Activated CD4-positive, alpha-beta memory T cell treated with anti-CD3 and anti-CD28 coated beads for 36 hours (primary cell): ENCODE results near the gene NUDT4B. TPM values are rescaled to one million over a fixed set of nuclear protein-coding genes. Genes with fewer than 3 reads are reported as not detected.
"Not testable (repeated sequence)": the region's sequence is repeated elsewhere in the genome, so short reads cannot be mapped to it uniquely, and the experiment has no call there.

Source experiments
- CTCF ChIA-PET: fragments of 350-600 bp; sonication (Branson Sonifier 250); formaldehyde crosslinking; loops from one replicate; lab custom pipeline; 2021; ENCODE audit warnings: antibody characterized with exemption, inconsistent platforms; lab: Charles Lee
- POLR2A ChIA-PET: fragments of 350-600 bp; sonication (Branson Sonifier 250); formaldehyde crosslinking; loops from one replicate; lab custom pipeline; 2021; ENCODE audit warnings: antibody characterized with exemption; lab: Charles Lee
- DNase-seq: peaks from one replicate; pipeline ENCODE4 v3.0.0-alpha.2; 2020
- H3K27ac Mint-ChIP-seq: one replicate; pipeline ENCODE4 v1.8.0; 2021; ENCODE audit warnings: mixed read lengths
- H3K27me3 Mint-ChIP-seq: one replicate; pipeline ENCODE4 v1.8.0; 2021; ENCODE audit warnings: mixed read lengths
- H3K36me3 Mint-ChIP-seq: one replicate; pipeline ENCODE4 v1.8.0; 2021; ENCODE audit warnings: mixed read lengths
- H3K4me1 Mint-ChIP-seq: one replicate; pipeline ENCODE4 v1.8.0; 2021; ENCODE audit warnings: low read depth, mixed read lengths
- H3K4me3 Mint-ChIP-seq: one replicate; pipeline ENCODE4 v1.8.0; 2021; ENCODE audit warnings: mild to moderate bottlenecking, mixed read lengths
- H3K9me3 Mint-ChIP-seq: one replicate; pipeline ENCODE4 v1.8.0; 2021; ENCODE audit warnings: mixed read lengths
- intact Hi-C: fragments of 100-400 bp; cut with micrococcal nuclease; formaldehyde crosslinking; loops from one replicate; pipeline ENCODE4 v1.15.1; 2023
- total RNA-seq, 2 experiments: library from RNA; stranded (reverse); gene quantifications; one replicate each; pipeline ENCODE4 v1.2.3, GENCODE V29; 2021

Gene NUDT4B
- total RNA-seq: under 1 TPM; 0.43 to 0.53 TPM

- POLR2A ChIA-PET, H3K4me3 Mint-ChIP-seq, H3K36me3 Mint-ChIP-seq, intact Hi-C loops, DNase-seq, H3K27me3 Mint-ChIP-seq, H3K4me1 Mint-ChIP-seq, H3K27ac Mint-ChIP-seq, H3K9me3 Mint-ChIP-seq, CTCF ChIA-PET: not testable (repeated sequence)
Observed at GRCh38 chr1:148748563-148749334, at the start of gene NUDT4B. TSS of gene NUDT4B (plus strand) at chr1:148748774. CDS start at chr1:148748953, 179 bp downstream.

- H3K27me3 Mint-ChIP-seq, H3K4me3 Mint-ChIP-seq, CTCF ChIA-PET, H3K4me1 Mint-ChIP-seq, H3K9me3 Mint-ChIP-seq, H3K27ac Mint-ChIP-seq, DNase-seq, POLR2A ChIA-PET, intact Hi-C loops, H3K36me3 Mint-ChIP-seq: not testable (repeated sequence)
Observed at GRCh38 chr1:148699357-148699756, 49.2 kb upstream of the NUDT4B start.

- CTCF ChIA-PET, POLR2A ChIA-PET, H3K4me1 Mint-ChIP-seq, H3K36me3 Mint-ChIP-seq, H3K27me3 Mint-ChIP-seq, H3K4me3 Mint-ChIP-seq, DNase-seq, H3K27ac Mint-ChIP-seq, H3K9me3 Mint-ChIP-seq, intact Hi-C loops: not testable (repeated sequence)
Observed at GRCh38 chr1:148702242-148702641, 46.3 kb upstream of the NUDT4B start.

- not testable (repeated sequence) for H3K4me3 Mint-ChIP-seq, H3K4me1 Mint-ChIP-seq, H3K9me3 Mint-ChIP-seq
Observed at GRCh38 chr1:148703973-148704591, 44.5 kb upstream of the NUDT4B start.

GRCh38 chr1:148705316-148705948 is 43.1 kb upstream of the NUDT4B start:
- H3K4me3 Mint-ChIP-seq, H3K4me1 Mint-ChIP-seq, CTCF ChIA-PET, H3K27me3 Mint-ChIP-seq, intact Hi-C loops, DNase-seq, H3K27ac Mint-ChIP-seq, H3K9me3 Mint-ChIP-seq, POLR2A ChIA-PET, H3K36me3 Mint-ChIP-seq: not testable (repeated sequence)

More at GRCh38 chr1:148703973-148704591, 44.5 kb upstream of the NUDT4B start:
- DNase-seq, CTCF ChIA-PET, intact Hi-C loops, H3K27ac Mint-ChIP-seq, H3K36me3 Mint-ChIP-seq, H3K27me3 Mint-ChIP-seq, POLR2A ChIA-PET: not testable (repeated sequence)

- POLR2A ChIA-PET, H3K36me3 Mint-ChIP-seq, intact Hi-C loops: not testable (repeated sequence)
Observed at GRCh38 chr1:148708779-148709333, 39.7 kb upstream of the NUDT4B start.

GRCh38 chr1:148710772-148711523 is 37.6 kb upstream of the NUDT4B start:
- H3K27me3 Mint-ChIP-seq, H3K4me1 Mint-ChIP-seq, H3K9me3 Mint-ChIP-seq, POLR2A ChIA-PET, H3K27ac Mint-ChIP-seq, H3K4me3 Mint-ChIP-seq, H3K36me3 Mint-ChIP-seq, intact Hi-C loops, DNase-seq, CTCF ChIA-PET: not testable (repeated sequence)

More at GRCh38 chr1:148708779-148709333, 39.7 kb upstream of the NUDT4B start:
- H3K9me3 Mint-ChIP-seq, H3K4me3 Mint-ChIP-seq, H3K27me3 Mint-ChIP-seq, H3K4me1 Mint-ChIP-seq, H3K27ac Mint-ChIP-seq, CTCF ChIA-PET, DNase-seq: not testable (repeated sequence)

- DNase-seq, intact Hi-C loops, H3K4me1 Mint-ChIP-seq, CTCF ChIA-PET, H3K36me3 Mint-ChIP-seq, H3K27me3 Mint-ChIP-seq, POLR2A ChIA-PET, H3K9me3 Mint-ChIP-seq, H3K4me3 Mint-ChIP-seq, H3K27ac Mint-ChIP-seq: not testable (repeated sequence)
Observed at GRCh38 chr1:148712353-148712752, 36.2 kb upstream of the NUDT4B start.

- H3K4me1 Mint-ChIP-seq, H3K4me3 Mint-ChIP-seq, intact Hi-C loops, H3K36me3 Mint-ChIP-seq, DNase-seq, CTCF ChIA-PET, H3K27ac Mint-ChIP-seq, POLR2A ChIA-PET, H3K9me3 Mint-ChIP-seq, H3K27me3 Mint-ChIP-seq: not testable (repeated sequence)
Observed at GRCh38 chr1:148715518-148715917, 33.1 kb upstream of the NUDT4B start.

- H3K9me3 Mint-ChIP-seq, H3K4me1 Mint-ChIP-seq, DNase-seq, H3K27ac Mint-ChIP-seq, intact Hi-C loops, H3K4me3 Mint-ChIP-seq, CTCF ChIA-PET, H3K36me3 Mint-ChIP-seq, POLR2A ChIA-PET, H3K27me3 Mint-ChIP-seq: not testable (repeated sequence)
Observed at GRCh38 chr1:148716966-148717520, 31.5 kb upstream of the NUDT4B start.

- CTCF ChIA-PET, H3K4me3 Mint-ChIP-seq, H3K4me1 Mint-ChIP-seq, H3K27ac Mint-ChIP-seq, intact Hi-C loops, POLR2A ChIA-PET, DNase-seq, H3K27me3 Mint-ChIP-seq, H3K36me3 Mint-ChIP-seq, H3K9me3 Mint-ChIP-seq: not testable (repeated sequence)
Observed at GRCh38 chr1:148720918-148721317, 27.7 kb upstream of the NUDT4B start.

- H3K4me1 Mint-ChIP-seq, DNase-seq, H3K36me3 Mint-ChIP-seq, H3K4me3 Mint-ChIP-seq, POLR2A ChIA-PET, H3K27ac Mint-ChIP-seq, H3K27me3 Mint-ChIP-seq, H3K9me3 Mint-ChIP-seq, intact Hi-C loops, CTCF ChIA-PET: not testable (repeated sequence)
Observed at GRCh38 chr1:148722758-148723157, 25.8 kb upstream of the NUDT4B start.
